Glomerular visceral epithelial cell (primary cell): ENCODE measurements around the gene RNF181.
A peak's percentile ranks its signal among the peaks of the same experiment; 100 is the strongest.
"Not testable (repeated sequence)": the region's sequence is repeated elsewhere in the genome, so short reads cannot be mapped to it uniquely, and the experiment has no call there.

Source experiments
- DNase-seq: peaks from one replicate; pipeline ENCODE4 v3.0.0-alpha.2; 2016; ENCODE audit errors: extremely low spot score

The RNF181 gene

GRCh38 chr2:85595301-85596025 lies at the start of gene RNF181:
TSS of gene RNF181 (plus strand) at chr2:85595745. CDS start at chr2:85595764, 19 bp downstream.
- peak; percentile 95 for DNase-seq

- DNase-seq = peak; percentile 25
Observed at GRCh38 chr2:85545780-85546240, 49.7 kb upstream of the RNF181 start.

GRCh38 chr2:85547089-85547858 lies 48.3 kb upstream of the RNF181 start:
- DNase-seq = peak; percentile 17

- no peak for DNase-seq
Observed at GRCh38 chr2:85547859-85548607, 47.5 kb upstream of the RNF181 start.

GRCh38 chr2:85548608-85548900 lies 47.0 kb upstream of the RNF181 start:
- DNase-seq = no peak

GRCh38 chr2:85549095-85549494 lies 46.5 kb upstream of the RNF181 start:
- DNase-seq = no peak

GRCh38 chr2:85549826-85550225 lies 45.7 kb upstream of the RNF181 start:
- peak; percentile 35 for DNase-seq

GRCh38 chr2:85550486-85550885 lies 45.1 kb upstream of the RNF181 start:
- DNase-seq = no peak

GRCh38 chr2:85551698-85552678 lies 43.6 kb upstream of the RNF181 start:
- peak; percentile 73 for DNase-seq

GRCh38 chr2:85553184-85553583 lies 42.4 kb upstream of the RNF181 start:
- no peak for DNase-seq

GRCh38 chr2:85554980-85555612 lies 40.4 kb upstream of the RNF181 start:
- no peak for DNase-seq

GRCh38 chr2:85557130-85557529 lies 38.4 kb upstream of the RNF181 start:
- no peak for DNase-seq

- no peak for DNase-seq
Observed at GRCh38 chr2:85558160-85558559, 37.4 kb upstream of the RNF181 start.

- not testable (repeated sequence) for DNase-seq
Observed at GRCh38 chr2:85560403-85560726, 35.2 kb upstream of the RNF181 start.

- no peak for DNase-seq
Observed at GRCh38 chr2:85560812-85561279, 34.7 kb upstream of the RNF181 start.

- DNase-seq = peak; percentile 91
Observed at GRCh38 chr2:85561280-85562212, 34.0 kb upstream of the RNF181 start, which contains the start of gene GGCX. TSS of gene GGCX (minus strand) at chr2:85561493. CDS start at chr2:85561428, 65 bp downstream.

- no peak for DNase-seq
Observed at GRCh38 chr2:85564144-85564563, 31.4 kb upstream of the RNF181 start.

- no peak for DNase-seq
Observed at GRCh38 chr2:85566265-85566664, 29.3 kb upstream of the RNF181 start.

GRCh38 chr2:85575739-85576138 lies 19.8 kb upstream of the RNF181 start:
- no peak for DNase-seq

GRCh38 chr2:85577063-85577385 lies 18.5 kb upstream of the RNF181 start:
- DNase-seq = no peak
